GM21526 (cell line): ENCODE measurements around the gene IL31.

Experiments
- ATAC-seq: cut with Tn5 transposase; IDR thresholded peaks from one replicate; pipeline ENCODE4 v1.9.1; 2021; ENCODE audit warnings: moderate library complexity; ENCODE audit not compliant: unreplicated experiment, low FRiP score

Gene IL31

GRCh38 chr12:122133192-122133950, 40.6 kb downstream of the IL31 start:
- ATAC-seq: no peak

DNA sequence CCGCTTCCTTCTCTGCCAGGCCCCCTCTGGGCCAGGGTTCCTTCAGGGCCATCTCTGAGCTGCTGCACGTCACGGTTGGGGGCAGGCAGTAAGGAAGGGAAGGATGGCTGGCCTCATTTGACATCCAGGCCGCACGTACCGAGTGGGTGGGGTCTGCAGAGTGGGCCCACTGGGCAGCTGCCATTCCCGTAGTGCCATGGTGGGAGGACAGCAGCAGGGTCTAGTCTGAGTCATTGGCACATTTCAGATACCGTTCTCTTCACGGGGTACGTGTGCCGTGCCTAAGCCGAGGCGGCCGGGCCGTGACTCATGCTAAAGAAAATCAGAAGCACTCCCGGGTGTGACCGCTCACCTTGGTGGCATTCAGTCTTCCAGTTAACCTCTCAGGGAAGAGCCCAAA, 43.9 kb downstream of the IL31 start:
- no peak for ATAC-seq

GRCh38 chr12:122129131-122129530, 44.9 kb downstream of the IL31 start:
- ATAC-seq: no peak

DNA sequence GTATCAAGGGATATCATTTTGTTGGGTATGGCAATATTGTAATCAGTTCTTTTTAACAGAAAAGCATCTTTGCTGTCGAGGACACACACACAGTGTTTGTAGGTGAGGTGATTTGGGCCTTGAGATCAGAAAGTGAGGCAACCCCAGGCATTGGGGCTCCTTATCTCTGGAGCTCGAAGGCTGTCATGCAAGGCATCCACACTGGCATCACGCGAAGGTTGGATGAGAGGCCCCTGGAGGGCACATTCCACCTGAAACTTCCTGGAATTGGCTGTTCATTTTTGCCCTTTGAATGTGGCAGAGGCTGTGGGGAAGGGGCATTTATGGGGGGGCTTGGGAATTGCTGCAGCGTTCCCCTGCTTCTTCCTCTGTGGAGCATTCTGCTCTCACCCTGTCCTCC, 45.5 kb downstream of the IL31 start:
- no peak for ATAC-seq

GRCh38 chr12:122127839-122128238, 46.2 kb downstream of the IL31 start:
- ATAC-seq: no peak

DNA sequence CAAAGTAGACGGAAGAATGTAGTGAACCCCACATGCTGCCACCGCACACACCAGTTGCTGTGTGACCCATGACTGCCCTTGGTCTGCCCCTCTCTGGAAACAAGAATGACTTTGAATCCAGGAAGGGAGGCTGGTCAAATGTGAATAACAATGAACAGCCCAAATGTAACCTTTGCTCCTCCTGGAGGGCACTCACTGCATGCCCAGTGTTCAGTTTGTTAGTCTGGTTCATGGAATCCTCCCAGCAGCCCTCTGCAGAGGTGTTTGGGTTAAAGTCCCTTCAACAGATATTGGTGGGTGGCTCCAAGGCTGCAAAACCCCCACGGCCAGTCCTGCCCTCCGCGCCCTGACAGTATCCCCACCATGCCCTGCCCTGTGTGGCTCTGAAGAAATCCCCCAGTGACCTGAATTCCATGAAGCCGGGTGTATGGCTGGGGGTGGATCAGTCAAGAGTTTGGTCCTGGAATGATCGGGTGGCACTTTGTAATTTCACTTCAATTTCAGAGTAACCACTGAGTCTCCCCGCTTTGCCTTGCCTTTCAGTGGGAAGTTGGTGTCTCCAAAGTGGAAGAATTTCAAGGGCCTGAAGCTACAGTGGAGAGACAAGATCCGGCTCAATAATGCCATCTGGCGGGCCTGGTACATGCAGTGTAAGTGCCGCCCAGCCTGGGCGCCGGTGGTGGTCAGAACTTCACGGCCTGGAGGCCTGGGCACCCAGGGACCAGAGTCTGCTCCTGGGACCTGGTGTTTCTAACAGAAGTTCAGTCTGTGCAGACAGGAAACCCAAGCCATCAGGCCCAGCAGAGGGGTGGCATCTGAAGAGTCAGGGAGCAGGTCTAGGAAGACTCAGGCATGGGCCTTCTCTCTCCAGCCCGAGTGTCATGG, 47.1 kb downstream of the IL31 start:
- no peak for ATAC-seq

GRCh38 chr12:122126342-122126635, 47.7 kb downstream of the IL31 start:
- no peak for ATAC-seq

DNA sequence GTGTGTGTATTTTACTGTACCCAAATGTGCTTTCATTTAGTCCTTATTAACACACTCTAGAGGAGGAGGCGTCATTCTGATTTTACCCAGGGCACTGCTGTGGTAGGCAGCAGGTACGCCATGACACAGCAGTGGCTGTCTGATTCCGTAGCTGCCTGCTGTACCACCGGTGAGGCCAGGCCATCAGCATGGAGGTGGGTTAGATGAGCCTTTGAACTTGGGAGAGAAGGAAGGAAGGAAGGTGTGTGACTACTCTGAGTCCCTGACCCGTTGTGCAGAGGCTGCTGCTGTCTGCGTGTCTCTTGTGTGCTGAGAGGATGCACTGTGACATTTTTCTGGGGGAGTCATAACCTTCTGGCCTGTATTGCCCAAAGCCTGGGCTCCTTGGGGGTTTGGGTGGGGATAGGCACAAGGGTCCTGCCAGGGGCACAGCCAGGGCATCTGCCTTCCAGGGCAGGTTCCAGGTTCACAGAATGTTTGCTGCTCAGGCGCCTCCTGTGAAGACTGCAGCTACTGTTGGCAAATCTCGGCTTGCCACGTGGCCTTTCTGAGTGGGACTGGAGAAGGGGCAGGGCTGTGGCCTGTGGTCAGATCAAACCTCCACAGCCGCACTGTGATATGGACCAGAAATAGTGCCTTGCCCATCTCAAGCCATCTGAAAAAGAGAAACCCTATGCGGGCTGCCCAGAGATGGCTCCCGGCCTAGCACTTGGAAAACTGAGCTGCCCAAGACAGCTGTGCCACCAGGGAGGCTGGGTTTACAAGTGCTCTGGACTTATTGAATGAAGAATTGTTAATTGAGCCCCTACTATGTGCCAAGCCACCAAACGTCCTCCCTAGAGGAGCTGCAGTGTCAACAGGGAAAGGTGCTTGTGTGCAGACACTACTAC, 48.3 kb downstream of the IL31 start:
- no peak for ATAC-seq

DNA sequence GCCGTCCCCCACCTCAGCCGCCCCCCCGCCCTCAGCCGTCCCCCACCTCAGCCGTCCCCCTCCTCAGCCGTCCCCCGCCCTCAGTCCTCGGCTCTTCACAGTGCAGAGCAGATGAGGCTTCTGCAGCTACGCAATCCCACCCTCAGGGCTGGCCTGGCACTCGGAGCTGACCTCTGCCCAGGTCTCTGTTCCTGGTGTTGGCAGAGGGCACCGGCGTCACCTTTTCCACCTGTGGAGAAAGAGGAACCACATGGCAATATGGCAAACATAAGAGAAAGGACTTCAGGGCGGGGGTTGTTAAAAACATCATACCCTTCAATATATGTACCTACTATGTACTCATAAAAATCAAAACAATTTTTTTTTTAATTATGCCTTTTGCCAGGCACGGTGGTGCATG, 49.7 kb downstream of the IL31 start:
- no peak for ATAC-seq

DNA sequence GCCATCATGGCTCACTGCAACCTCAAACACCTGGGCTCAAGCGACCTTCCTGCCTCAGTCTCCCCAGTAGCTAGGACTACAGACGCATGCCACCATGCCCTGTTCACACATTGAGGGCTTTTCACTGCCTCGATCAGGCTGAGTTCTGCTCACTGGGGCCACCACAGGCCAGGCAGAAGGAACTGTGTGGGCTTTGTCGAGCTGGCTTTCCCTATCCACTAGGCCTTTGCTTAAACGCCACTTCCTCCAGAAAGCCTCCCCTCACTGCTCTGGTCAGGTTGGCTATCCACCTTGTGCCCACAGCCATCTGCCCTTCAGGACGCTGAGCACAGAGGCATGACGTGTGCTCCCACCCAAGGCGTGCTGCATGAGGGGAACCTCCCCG, 50.3 kb downstream of the IL31 start:
- ATAC-seq: no peak

DNA sequence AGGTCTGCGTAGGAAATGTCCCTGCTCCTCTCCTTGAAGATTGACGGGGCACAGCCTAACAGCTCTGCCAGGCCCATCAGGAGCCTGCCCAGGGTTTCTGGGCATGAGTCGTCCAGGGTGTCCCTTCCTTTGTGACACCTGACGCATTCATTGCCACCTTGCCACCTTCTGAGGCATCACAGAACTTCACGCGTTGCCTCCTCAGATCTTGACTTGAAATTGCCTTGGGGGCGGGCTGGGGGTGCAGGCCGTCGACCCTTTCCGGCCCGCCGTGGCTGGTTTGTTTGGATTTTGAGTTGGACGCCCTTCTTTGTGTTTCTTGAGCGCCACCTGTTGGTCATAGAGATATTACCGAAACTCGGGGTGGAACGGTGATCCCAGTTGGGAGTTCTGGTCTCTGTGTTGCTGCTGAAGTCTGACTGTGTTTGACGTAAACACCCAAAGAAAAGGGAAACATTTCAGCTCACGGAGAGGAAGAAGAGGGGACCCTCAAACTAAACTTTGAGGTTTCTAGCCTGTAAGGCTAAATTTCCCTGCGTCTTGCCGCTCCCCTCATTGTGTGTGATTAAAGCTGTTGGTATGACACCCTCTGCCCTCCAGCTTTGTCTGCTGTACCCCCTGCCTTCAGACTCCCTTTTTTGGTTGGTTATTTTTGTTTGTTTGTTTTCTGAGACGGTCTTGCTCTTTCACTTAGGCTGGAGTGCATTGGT, 50.8 kb downstream of the IL31 start:
- no peak for ATAC-seq
